ENCODE measurements around the gene CATSPERE.
"Not testable (repeated sequence)": the region's sequence is repeated elsewhere in the genome, so short reads cannot be mapped to it uniquely, and the experiment has no call there.

CATSPERE gene

DNA sequence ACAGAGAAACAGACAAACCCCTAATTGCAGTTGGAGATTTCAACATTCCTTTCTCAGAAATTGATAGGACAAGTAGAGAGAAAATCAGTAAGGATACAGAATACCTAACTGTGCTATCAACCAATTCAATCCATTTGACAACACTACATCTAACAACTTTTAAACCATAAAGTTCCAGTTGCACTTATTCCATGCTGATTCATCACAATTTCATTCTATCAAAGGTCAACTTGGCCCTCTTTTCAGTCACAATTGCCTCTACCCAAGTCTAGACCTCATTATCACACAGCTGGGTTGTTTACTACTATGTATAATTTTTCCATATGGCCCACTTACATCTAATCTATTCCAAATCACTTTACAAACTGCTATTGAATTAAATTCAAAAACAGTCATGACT lies 172.1 kb downstream of the CATSPERE start:
- DNase-seq (ENCODE audit: low spot score): no peak

DNA sequence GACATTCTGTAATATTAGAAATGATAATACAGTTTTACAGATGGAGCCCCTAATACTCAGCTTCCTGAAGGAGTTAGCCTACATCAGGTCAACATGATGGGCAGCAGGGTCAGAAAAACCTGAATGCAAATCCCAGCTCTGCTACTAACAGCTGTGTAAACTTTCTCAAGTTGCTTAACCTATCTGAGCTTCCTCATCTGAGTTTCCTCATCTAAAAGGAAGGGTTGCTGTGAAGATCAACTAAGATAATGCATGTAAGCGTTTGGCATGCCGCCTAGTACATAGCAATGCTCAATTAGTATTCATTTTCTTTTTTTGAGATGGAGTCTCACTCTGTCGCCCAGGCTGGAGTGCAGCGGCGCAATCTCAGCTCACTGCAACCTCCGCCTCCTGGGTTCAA lies 173.5 kb downstream of the CATSPERE start:
- DNase-seq (ENCODE audit: low spot score): no peak

DNA sequence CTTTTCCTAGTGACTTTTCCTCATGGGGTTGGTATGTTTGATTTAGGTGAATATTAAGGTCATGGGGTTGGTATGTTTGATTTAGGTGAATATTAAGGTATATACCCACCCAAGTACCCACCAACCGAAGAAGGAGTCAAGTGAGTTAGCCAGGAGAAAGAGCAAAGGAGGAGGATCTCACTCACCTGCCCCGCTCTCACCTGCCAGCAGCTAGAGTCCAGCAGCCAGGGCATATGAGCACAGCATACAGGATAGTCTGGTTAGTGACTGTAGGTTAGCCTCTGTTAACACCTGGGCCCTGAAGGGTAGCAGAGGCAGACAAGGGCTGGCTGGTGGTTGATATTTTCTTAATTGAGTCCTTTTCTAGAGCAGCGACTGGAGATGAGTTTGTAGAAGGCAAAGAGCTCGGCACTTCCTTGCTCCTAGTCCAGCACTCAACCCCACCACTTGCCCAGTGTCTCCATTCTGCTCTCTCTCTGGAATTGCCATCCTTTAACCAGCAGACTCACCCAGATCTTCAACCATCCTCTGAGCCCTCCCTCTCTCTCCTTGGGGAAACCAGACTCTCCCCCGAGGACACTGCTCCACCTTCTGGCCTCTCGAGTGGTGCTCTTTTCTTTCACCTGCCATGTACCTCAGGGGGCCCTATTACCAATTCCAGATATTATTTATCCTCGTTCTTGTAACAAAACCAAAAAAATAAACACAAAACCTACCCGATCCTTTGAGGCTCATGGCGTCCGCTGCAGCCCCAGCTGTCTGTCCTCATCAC lies 175.6 kb downstream of the CATSPERE start:
- no peak for DNase-seq (ENCODE audit: low spot score)

DNA sequence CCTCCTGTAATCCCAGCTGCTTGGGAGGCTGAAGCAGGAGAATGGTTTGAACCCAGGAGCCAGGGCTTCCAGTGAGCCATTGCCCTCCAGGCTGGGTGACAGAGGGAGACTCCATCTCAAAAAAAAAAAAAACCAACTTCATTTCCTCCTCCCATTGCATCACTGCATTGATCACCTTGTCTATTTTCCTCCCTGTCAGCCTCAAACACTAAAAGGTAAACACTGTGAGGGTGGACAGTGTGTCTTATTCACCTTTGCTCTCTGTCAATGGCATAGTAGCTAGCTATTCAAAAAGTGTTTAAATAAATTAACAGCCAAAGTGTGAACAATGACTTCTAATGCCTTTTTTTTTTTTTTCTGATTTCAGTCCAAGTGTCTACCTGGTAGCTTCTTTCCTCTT lies 178.5 kb downstream of the CATSPERE start:
- DNase-seq (ENCODE audit: low spot score): no peak

DNA sequence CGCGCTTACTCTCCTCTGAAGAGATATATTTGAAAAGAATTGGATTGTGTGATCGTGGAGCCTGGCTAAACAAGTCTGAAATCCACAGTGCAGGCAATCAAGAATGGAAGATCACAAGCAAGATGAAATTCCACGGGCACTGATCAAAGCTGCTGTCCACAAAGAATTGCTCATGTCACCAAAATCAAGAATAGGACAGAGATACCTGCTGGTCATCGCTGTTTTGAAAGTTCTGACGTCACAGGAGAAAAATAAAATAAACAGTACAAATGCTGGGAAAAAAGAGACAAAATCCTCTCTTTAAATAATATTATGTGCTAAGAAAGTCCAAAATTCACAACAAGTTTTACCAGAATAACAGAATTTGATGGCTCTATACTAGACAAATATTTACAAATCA lies 179.8 kb downstream of the CATSPERE start:
- DNase-seq (ENCODE audit: low spot score): no peak

DNA sequence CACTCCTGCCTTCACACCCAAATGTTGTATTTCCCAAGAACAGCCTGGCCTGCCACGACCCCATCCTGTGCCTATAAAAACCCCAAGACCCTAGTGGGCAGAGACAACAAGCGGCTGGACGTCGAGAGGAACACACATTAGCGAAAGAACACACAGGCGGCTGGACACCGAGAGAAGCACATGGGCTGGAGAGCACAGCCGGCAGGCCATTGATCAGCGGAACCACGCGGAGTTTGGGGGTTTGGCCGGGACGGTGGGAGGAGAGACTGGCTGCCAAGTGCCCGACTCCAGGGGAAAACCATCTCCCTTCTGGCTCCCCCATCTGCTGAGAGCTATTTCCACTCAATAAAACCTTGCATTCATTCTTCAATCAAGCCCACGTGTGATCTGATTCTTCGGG lies 181.5 kb downstream of the CATSPERE start:
- DNase-seq (ENCODE audit: low spot score): no peak

DNA sequence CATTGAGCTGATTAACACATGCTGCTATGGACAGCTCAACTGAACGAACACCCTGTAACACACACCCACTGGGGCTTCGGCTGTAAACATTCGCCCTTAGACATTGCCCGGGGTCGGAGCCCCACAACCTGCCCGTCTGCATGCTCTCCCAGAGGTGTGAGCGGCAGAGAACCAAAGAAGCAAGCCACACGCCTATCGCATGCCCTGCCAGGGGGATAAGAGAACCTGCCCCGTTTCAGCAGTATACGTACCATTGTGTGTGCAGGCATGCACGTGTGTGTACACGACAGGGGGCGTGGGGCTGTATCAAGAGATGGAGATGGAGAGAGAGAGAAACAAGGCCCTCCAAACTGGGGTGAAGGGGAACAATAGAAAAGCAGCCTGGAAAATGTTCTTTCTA lies 181.9 kb downstream of the CATSPERE start:
- DNase-seq (ENCODE audit: low spot score): no peak

DNA sequence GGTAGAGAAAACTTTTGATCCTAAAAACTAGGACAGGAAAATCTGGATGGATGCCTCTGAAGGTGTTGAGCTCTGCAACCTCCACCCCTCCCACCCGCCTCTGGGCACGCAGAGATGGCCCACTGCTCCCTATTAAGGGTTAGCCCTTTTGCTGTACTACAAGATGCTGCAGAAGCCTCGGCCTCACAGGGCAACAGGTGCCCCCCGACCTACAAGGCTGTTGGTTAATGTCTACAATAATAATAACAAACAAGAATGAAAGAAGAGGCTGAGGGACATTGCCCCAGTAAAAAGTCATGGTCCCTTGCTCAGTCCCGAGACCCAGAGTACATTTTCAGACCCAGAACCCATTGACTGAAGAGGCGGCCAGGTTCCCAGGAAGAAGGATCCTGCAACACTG lies 184.3 kb downstream of the CATSPERE start:
- no peak for DNase-seq (ENCODE audit: low spot score)

DNA sequence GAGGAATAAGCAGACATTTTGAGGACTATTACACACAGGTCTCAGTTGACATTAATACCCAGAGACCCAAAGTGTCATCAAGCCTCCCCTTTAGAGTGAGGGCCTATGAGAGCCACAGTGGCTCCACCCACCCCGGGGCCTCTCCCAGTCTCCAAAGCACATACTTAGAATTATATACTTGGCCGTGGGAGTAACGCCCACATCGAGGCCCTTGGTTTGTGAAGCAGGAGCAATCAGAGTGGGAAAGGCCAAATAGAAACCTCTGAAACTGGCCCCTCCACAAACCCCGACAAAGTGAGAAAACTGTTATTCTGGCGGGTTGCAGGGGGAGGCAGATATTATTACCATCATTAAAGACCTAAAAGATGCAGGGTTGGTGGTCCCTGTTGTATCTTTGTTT lies 184.8 kb downstream of the CATSPERE start:
- no peak for DNase-seq (ENCODE audit: low spot score)

DNA sequence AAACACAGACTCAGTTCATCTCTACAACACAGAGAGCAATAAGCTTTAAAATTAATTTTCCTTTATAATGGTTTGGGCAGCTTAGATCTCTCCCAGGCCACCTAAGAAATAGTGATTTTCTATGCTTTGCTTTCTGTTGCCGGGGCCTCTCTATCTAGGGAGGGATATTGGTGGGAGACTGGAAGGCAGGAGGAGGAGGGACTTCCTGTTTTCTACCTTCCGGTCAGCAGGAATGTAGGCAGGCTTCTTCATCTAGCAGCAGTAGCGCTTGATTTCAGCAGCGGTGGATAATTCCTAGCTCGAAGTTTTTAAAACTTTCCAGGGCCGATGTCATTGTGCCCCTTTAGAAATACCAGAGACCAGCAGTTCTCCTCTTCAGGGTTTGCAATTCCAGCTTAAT lies 186.7 kb downstream of the CATSPERE start:
- DNase-seq (ENCODE audit: low spot score): no peak

DNA sequence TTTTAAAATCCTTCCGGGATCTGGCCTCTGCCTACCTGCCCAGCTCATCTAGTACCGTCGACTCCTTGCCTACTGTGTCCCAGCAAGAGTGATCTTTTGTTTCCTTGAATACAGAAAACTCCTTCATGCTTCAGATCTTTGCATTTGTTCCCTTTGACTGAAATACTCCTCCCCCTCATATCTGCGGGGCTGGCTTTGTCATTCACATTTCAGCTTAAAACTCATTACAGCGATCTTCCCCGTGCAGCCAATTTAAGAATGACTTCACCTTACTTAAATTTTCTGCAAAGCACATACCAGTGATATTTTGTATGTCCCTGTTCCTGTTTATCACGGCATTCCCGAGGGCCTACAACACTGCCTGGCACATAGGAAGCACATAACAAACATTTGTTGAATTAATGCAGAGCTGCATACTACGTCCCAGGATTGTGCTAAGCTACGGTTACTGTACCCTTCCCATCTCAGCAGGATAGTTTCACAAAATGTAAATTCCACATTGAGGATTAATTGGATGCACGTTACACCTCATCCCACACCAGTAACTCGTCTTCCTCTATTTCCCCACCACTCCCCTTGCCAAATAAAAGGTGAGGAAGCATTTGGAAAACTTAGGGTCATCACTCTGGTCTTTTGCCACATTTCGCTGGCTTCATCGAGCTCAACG lies 191.0 kb downstream of the CATSPERE start:
- peak; percentile 29 for DNase-seq (ENCODE audit: low spot score)

DNA sequence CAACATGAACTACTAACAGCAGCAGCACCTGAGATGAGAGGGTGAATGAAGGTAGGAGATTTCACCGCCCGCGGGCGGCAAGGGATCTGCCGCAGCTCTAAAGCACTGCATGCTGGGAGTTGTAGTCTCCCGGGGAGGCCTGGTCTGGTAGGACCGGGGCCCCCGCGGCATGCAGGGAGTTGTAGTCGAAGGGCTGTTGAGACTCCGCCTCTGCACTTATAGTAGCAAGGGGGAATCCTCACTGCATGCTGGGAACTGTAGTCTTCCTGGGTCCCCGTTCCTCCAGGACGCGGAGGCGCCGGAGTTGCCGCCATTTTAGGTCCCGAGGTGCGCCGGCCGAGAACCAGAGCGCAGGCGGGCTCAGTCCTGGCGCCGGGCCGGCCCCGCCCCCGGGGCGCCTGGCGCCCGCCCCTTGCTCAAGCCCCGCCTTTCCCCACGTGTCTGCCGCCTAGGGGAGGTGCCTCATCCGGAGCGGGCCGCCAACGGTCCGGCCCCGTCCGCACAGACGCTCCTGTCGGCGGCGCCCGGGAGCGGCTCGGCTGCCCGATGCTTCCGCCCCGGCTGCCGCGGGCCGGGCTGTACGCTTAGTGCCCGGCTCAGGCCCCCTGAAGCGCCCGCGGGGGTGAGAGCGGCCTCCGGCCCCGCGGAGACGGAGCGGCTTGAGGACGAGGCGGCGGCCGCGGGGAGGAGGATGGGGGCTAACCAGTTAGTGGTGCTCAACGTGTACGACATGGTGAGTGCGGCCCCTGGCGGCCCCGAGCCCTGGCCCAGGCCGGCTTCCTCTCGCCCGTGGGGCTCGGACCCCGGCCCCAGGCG lies 191.8 kb downstream of the CATSPERE start, which contains the start of gene DESI2:
TSS of gene DESI2 (plus strand) at position 504 of the 816 bp plus-strand sequence. CDS start at position 692, 188 bp downstream.
- peak; percentile 100 for DNase-seq (ENCODE audit: low spot score)

DNA sequence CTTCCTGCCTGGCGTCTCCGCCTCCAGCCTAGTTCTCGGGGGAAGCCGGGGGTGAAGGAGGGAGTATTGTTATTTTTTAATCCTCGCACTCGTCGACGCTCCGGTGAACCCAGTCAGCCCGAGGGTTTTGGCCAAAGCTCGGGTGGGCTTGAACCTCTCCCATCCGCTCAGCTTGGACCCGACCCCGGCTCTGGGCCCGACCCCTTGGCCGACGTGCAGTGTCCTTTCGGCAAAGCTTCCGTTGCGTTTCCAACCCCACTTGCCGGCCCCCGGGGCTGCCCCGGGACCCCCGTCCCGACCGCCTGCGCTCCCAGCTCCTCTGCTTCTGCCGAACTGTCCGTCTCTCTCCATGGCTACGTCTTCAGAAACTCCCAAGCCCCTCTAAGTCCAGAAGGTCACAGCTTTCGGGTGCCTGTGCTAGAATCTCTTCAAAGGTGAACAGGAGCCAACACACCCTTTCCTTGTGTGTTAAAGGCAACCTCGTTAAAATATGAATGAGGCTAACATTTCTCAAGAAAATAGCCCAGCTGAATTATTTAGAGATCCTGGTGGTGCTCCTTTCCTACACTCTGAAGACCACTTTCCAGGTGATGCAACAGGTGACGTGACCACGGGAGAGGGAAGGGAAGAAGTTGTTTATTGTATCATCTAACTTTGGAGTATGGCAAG lies 192.5 kb downstream of the CATSPERE start:
- peak; percentile 30 for DNase-seq (ENCODE audit: low spot score)

DNA sequence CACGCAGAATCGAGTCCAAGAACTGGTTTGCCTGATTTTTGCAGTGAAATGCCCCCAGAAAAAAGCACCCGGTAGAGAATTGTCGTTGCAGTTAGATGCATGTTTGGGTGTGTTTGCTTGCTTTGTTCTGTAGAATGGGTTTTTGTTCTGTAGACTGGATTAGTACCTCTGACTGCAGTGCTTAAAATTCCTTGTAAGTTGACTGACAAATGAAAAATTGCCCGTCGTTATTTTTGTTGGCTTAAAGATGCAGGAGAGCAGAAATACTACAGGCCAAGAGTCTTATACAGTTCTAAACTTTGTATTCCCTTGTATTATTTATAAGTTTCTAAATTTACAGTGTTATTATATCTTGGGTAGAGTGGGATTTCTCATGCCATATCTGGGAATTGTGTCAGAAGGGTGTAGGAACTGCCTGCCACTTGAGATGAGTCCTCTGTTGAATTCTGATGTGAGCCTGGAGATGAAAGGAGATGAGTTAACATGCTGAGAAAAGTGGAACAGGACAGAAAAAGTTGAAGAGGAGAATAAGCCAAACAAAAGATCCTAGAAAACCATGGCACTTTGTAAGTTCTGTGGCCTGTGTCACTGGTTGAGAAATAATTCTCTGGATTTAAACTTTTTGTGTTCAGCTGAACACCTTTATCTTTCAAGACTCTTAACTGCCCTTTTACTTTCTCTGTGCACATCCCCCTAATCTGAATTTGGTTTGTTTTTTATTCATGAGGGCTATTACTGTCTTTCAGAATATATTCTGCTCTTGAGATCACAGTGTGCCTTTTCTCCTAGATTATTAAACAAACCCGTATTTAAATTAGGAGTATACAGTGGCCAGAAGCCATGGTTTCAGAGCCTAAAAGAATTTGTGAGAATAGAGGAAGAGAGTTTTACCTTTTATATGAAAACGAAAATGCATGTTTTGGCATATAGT lies 193.3 kb downstream of the CATSPERE start:
- no peak for DNase-seq (ENCODE audit: low spot score)

DNA sequence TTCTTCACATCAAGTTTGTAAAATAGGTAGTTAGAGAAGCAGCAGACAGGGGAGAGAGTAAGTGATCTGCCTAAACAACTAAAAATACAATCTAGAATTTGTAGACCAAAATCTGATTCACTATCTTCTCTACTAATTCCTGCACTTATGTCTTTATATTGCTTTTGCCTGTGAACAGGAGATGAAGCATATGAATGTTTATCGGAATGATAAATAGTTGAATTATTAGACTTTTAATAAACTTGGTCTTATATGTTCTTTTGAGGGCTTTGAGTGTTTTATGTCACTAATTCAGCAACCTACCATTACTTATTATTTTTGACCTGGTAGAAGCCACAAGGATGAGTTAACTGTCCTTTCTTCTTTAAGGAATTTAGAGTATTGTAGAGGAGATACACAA lies 194.1 kb downstream of the CATSPERE start:
- no peak for DNase-seq (ENCODE audit: low spot score)

DNA sequence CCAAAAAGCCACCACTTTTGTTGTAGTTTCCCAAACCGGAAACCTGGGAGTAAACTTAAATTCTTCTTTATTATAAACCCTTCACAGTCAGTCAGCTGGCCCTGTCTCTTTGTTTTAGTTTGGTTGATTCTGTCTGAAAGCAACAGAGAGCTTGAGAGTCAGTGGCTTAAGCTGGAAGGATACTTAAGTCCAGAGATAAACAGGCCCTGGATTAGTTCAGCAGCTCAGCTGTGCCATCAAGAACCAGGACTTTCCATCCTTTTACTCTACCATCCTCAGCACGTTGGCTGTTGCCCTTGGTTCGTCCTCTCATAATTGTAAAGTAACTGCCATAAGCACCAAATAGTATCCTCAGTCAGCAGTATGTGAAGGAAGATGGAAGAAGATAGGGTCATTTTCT lies 196.3 kb downstream of the CATSPERE start:
- no peak for DNase-seq (ENCODE audit: low spot score)

DNA sequence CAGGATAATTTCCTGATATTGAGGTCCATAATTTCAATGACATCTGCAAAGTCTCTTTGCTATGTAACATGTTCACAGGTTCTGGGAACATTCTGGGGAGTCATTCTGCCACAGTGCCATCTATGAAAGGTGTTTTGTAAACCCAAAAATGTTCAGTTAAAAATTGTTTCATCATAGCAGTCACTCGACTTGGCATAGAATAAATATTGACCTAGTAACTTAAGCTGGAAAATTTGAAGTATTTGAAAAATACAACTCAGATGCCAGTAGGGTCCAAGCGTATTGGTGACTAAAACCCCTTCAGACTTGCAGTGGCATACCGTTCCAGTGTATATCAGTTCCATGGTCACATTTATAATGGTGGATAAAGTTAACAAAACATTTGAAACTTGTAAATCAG lies 198.6 kb downstream of the CATSPERE start:
- no peak for DNase-seq (ENCODE audit: low spot score)

DNA sequence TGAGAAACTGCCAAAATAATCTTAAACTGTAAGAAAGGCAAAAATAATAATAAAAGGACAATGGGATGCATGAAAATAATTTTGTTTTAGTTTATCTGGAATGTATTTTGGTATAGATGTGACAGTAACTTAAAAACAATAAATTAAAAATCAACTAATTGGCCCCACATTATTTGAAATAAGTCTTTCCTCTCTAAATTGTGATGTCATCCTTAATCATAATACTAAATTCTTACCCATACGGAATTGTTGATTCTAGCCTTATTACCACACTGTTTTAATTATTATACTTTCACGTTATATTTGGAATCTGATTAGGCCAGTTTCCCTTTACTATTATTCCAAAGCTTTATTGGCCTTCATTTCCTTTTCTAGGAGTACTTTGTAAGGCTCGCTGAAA lies 199.5 kb downstream of the CATSPERE start:
- DNase-seq (ENCODE audit: low spot score): no peak

DNA sequence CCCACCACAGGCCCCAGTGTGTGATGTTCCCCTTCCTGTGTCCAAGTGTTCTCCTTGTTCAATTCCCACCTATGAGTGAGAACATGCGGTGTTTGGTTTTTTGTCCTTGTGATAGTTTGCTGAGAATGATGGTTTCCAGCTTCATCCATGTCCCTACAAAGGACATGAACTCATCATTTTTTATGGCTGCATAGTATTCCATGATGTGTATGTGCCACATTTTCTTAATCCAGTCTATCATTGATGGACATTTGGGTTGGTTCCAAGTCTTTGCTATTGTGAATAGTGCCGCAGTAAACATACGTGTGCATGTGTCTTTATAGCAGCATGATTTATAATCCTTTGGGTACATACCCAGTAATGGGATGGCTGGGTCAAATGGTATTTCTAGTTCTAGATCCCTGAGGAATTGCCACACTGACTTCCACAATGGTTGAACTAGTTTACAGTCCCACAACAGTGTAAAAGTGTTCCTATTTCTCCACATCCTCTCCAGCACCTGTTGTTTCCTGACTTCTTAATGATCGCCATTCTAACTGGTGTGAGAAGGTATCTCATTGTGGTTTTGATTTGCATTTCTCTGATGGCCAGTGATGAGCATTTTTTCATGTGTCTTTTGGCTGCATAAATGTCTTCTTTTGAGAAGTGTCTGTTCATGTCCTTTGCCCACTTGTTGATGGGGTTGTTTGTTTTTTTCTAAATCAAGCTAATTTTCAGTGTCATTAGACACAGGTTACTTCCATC lies 200.7 kb downstream of the CATSPERE start:
- DNase-seq (ENCODE audit: low spot score): not testable (repeated sequence)

DNA sequence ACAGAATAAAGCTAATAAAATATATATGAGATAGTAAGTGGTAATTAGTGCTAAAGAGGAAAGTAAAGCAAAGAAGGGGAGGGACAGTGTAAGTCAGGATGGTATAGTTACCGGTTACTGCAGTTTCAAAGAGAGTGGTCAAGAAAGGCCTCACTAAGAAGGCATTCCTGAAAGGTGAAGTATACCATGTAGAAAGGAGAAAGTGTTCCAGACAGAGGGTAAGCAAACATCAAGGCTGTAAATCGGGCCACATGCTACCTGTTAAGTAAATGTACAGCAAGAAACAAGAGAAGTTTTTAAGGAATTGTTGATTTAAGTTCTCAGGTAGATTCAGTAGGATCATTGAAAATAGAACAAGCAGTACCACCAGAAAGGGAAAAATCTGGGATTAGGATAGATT lies 201.5 kb downstream of the CATSPERE start:
- peak; percentile 59 for DNase-seq (ENCODE audit: low spot score)

Data from kidney tubule cell (primary cell).